Tibial nerve (tissue), 4 donors: ENCODE results near the gene MXRA8. TPM values are rescaled to one million over a fixed set of nuclear protein-coding genes. Genes with fewer than 3 reads are reported as not detected.
"Not testable (repeated sequence)": the region's sequence is repeated elsewhere in the genome, so short reads cannot be mapped to it uniquely, and the experiment has no call there.

Experiments
- DNase-seq, 2 donors: peaks; one replicate each; pipeline ENCODE4 v3.0.0-alpha.2; 2019; ENCODE audit warnings: low spot score in 2 of 2
- H3K27ac ChIP-seq, 4 donors: fragments of 200-600 bp; sonication (generic) in 3 of 4; one replicate each; pipeline ENCODE4 v1.5.1; 2017 to 2019; ENCODE audit warnings: mild to moderate bottlenecking in 1 of 4
- H3K27me3 ChIP-seq, 2 donors: fragments of 200-600 bp; sonication (generic) in 1 of 2; one replicate each; pipeline versions ENCODE4 v1.5.1 to v1.6.0; 2017 to 2019
- H3K36me3 ChIP-seq, 3 donors: fragments of 200-600 bp; sonication (generic); one replicate each; pipeline ENCODE4 v1.5.1; 2018 to 2019
- H3K4me1 ChIP-seq, 4 donors: fragments of 200-600 bp; sonication (generic) in 3 of 4; one replicate each; pipeline ENCODE4 v1.5.1; 2017 to 2019
- H3K4me3 ChIP-seq, 4 donors: fragments of 200-600 bp; sonication (generic) in 3 of 4; one replicate each; pipeline ENCODE4 v1.5.1; 2017 to 2019; ENCODE audit warnings: mild to moderate bottlenecking in 1 of 4, moderate library complexity in 1 of 4
- H3K9me3 ChIP-seq, 4 donors: fragments of 200-600 bp; sonication (generic) in 3 of 4; one replicate each; pipeline ENCODE4 v1.5.1; 2017 to 2019
- CTCF ChIP-seq, 5 experiments: fragments of 200-600 bp in 3 of 5; fragments of 450-650 bp in 2 of 5; sonication (generic) in 3 of 5; IDR thresholded peaks; one replicate each; pipeline ENCODE4 v1.5.1; 2016 to 2019; ENCODE audit warnings: antibody characterized with exemption in 5 of 5, mild to moderate bottlenecking in 3 of 5, moderate library complexity in 2 of 5
- EP300 ChIP-seq, 2 donors: sonication (generic); formaldehyde crosslinking; IDR thresholded peaks; one replicate each; pipeline ENCODE4 v1.6.1; 2017; ENCODE audit warnings: antibody characterized with exemption in 2 of 2, mild to moderate bottlenecking in 1 of 2
- POLR2A ChIP-seq, 2 donors: fragments of 450-650 bp; IDR thresholded peaks; one replicate each; pipeline ENCODE4 v1.6.1; 2017; ENCODE audit warnings: antibody characterized with exemption in 2 of 2, mild to moderate bottlenecking in 2 of 2, moderate library complexity in 2 of 2
- WGBS, 2 donors: methylation state at CpG; one replicate each; pipeline ENCODE4 v1.1.5; 2018; 5-methylcytosine and 5-hydroxymethylcytosine counted together
- total RNA-seq, 4 donors: library from RNA; depleted of rRNA; stranded (reverse); fragments of >200 nt; gene quantifications; one replicate each; pipeline ENCODE4 v1.1.0, GENCODE V29; 2016

MXRA8 gene
- total RNA-seq, 4 donors from 2014 or later = 351 to 659 (median 448) TPM

- Histone ChIP-seq H3K36me3 (peaks cover 0 to 51% (median 7%) of the 10 kb centered on the region in 3 donors), H3K27ac (peak overlapping the region in 1 of 4 donors; percentile 58), H3K4me3 (no peak overlapping the region), H3K9me3 (no peaks in the 10 kb centered on the region), H3K27me3 (no peaks in the 10 kb centered on the region), H3K4me1 (peaks cover 0 to 68% (median 22%) of the 10 kb centered on the region in 4 donors)
- no peak for DNase-seq
- TF ChIP-seq POLR2A (IDR thresholded peaks at IDR 0.05) (no peak), EP300 (IDR thresholded peaks at IDR 0.05) (no peak), CTCF (IDR thresholded peaks at IDR 0.05) (no peak)
- WGBS, 2 donors = 90 to 95% methylated on average over 13 of the region's 13 CpGs
Observed at GRCh38 chr1:1319646-1319941, 38.8 kb downstream of the MXRA8 start.

- Histone ChIP-seq H3K4me1 (peaks cover 0 to 68% (median 22%) of the 10 kb centered on the region in 4 donors), H3K27me3 (no peaks in the 10 kb centered on the region), H3K9me3 (no peaks in the 10 kb centered on the region), H3K4me3 (no peak overlapping the region), H3K36me3 (peaks cover 0 to 57% (median 7%) of the 10 kb centered on the region in 3 donors), H3K27ac (peak overlapping the region in 3 of 4 donors; percentile 6 to 80 (median 58))
- 82 to 88% methylated on average over 32 to 36 of the region's 36 CpGs for WGBS, 2 donors
- TF ChIP-seq POLR2A (IDR thresholded peaks at IDR 0.05) = no peak
- TF ChIP-seq CTCF (IDR thresholded peaks at IDR 0.05) = no peak
- no peak for TF ChIP-seq EP300 (IDR thresholded peaks at IDR 0.05)
- no peak for DNase-seq
Observed at GRCh38 chr1:1318777-1319645, 39.3 kb downstream of the MXRA8 start.

- Histone ChIP-seq H3K4me1 (peaks cover 0 to 61% (median 18%) of the 10 kb centered on the region in 4 donors), H3K27ac (peak overlapping the region in 3 of 4 donors; percentile 13 to 80 (median 58)), H3K9me3 (no peaks in the 10 kb centered on the region), H3K27me3 (no peaks in the 10 kb centered on the region), H3K4me3 (no peak overlapping the region), H3K36me3 (peaks cover 0 to 65% (median 12%) of the 10 kb centered on the region in 3 donors)
- WGBS, 2 donors = 63 to 64% methylated on average over 9 of the region's 9 CpGs
- no peak for TF ChIP-seq POLR2A (IDR thresholded peaks at IDR 0.05)
- TF ChIP-seq EP300 (IDR thresholded peaks at IDR 0.05) = peak in 1 of 2 donors; percentile 35
- peak; percentile 78 to 85 for DNase-seq
Observed at GRCh38 chr1:1318131-1318652, 40.2 kb downstream of the MXRA8 start.

- Histone ChIP-seq H3K27ac (peak overlapping the region in 3 of 4 donors; percentile 13 to 80 (median 58)), H3K4me3 (no peak overlapping the region), H3K36me3 (peaks cover 0 to 73% (median 12%) of the 10 kb centered on the region in 3 donors), H3K4me1 (peaks cover 0 to 53% (median 14%) of the 10 kb centered on the region in 4 donors), H3K27me3 (no peaks in the 10 kb centered on the region), H3K9me3 (no peaks in the 10 kb centered on the region)
- no peak for TF ChIP-seq POLR2A (IDR thresholded peaks at IDR 0.05)
- no peak for TF ChIP-seq EP300 (IDR thresholded peaks at IDR 0.05)
- TF ChIP-seq CTCF (IDR thresholded peaks at IDR 0.05) = no peak
- no peak for DNase-seq
- WGBS, 2 donors = 75 to 86% methylated on average over 6 of the region's 6 CpGs
Observed at GRCh38 chr1:1317420-1317819, 40.9 kb downstream of the MXRA8 start.

GRCh38 chr1:1316199-1316598 lies 42.2 kb downstream of the MXRA8 start:
- H3K27me3 ChIP-seq, H3K9me3 ChIP-seq, H3K27ac ChIP-seq, DNase-seq, H3K4me3 ChIP-seq: not testable (repeated sequence)
- 90 to 91% methylated on average over 8 of the region's 8 CpGs for WGBS, 2 donors
- Histone ChIP-seq H3K4me1 (peaks cover 0 to 41% (median 4%) of the 10 kb centered on the region in 4 donors), H3K36me3 (peaks cover 0 to 85% (median 12%) of the 10 kb centered on the region in 3 donors)

GRCh38 chr1:1315435-1315954 lies 42.9 kb downstream of the MXRA8 start:
- Histone ChIP-seq H3K27ac (no peak overlapping the region), H3K9me3 (no peaks in the 10 kb centered on the region), H3K27me3 (no peaks in the 10 kb centered on the region), H3K4me3 (no peak overlapping the region), H3K36me3 (peaks cover 0 to 88% (median 12%) of the 10 kb centered on the region in 3 donors), H3K4me1 (peaks cover 0 to 34% (median 4%) of the 10 kb centered on the region in 4 donors)
- TF ChIP-seq CTCF (IDR thresholded peaks at IDR 0.05) (no peak), POLR2A (IDR thresholded peaks at IDR 0.05) (no peak), EP300 (IDR thresholded peaks at IDR 0.05) (no peak)
- no peak for DNase-seq
- 25 to 50% methylated on average over 10 to 23 of the region's 26 CpGs for WGBS, 2 donors
